Tibial nerve (tissue), 4 donors: ENCODE results near the gene ARMC12. TPM values are rescaled to one million over a fixed set of nuclear protein-coding genes. Genes with fewer than 3 reads are reported as not detected.

Experiments
- DNase-seq, 2 donors: peaks; one replicate each; pipeline ENCODE4 v3.0.0-alpha.2; 2019; ENCODE audit warnings: low spot score in 2 of 2
- H3K27ac ChIP-seq, 4 donors: fragments of 200-600 bp; sonication (generic) in 3 of 4; one replicate each; pipeline ENCODE4 v1.5.1; 2017 to 2019; ENCODE audit warnings: mild to moderate bottlenecking in 1 of 4
- H3K27me3 ChIP-seq, 2 donors: fragments of 200-600 bp; sonication (generic) in 1 of 2; one replicate each; pipeline versions ENCODE4 v1.5.1 to v1.6.0; 2017 to 2019
- H3K36me3 ChIP-seq, 3 donors: fragments of 200-600 bp; sonication (generic); one replicate each; pipeline ENCODE4 v1.5.1; 2018 to 2019
- H3K4me1 ChIP-seq, 4 donors: fragments of 200-600 bp; sonication (generic) in 3 of 4; one replicate each; pipeline ENCODE4 v1.5.1; 2017 to 2019
- H3K4me3 ChIP-seq, 4 donors: fragments of 200-600 bp; sonication (generic) in 3 of 4; one replicate each; pipeline ENCODE4 v1.5.1; 2017 to 2019; ENCODE audit warnings: mild to moderate bottlenecking in 1 of 4, moderate library complexity in 1 of 4
- H3K9me3 ChIP-seq, 4 donors: fragments of 200-600 bp; sonication (generic) in 3 of 4; one replicate each; pipeline ENCODE4 v1.5.1; 2017 to 2019
- EP300 ChIP-seq, 2 donors: sonication (generic); formaldehyde crosslinking; IDR thresholded peaks; one replicate each; pipeline ENCODE4 v1.6.1; 2017; ENCODE audit warnings: antibody characterized with exemption in 2 of 2, mild to moderate bottlenecking in 1 of 2
- POLR2A ChIP-seq, 2 donors: fragments of 450-650 bp; IDR thresholded peaks; one replicate each; pipeline ENCODE4 v1.6.1; 2017; ENCODE audit warnings: antibody characterized with exemption in 2 of 2, mild to moderate bottlenecking in 2 of 2, moderate library complexity in 2 of 2
- WGBS, 2 donors: methylation state at CpG; one replicate each; pipeline ENCODE4 v1.1.5; 2018; 5-methylcytosine and 5-hydroxymethylcytosine counted together
- total RNA-seq, 4 donors: library from RNA; depleted of rRNA; stranded (reverse); fragments of >200 nt; gene quantifications; one replicate each; pipeline ENCODE4 v1.1.0, GENCODE V29; 2016
- TF ChIP-seq, protein P1 (sequence below), 5 experiments: fragments of 200-600 bp in 3 of 5; fragments of 450-650 bp in 2 of 5; sonication (generic) in 3 of 5; IDR thresholded peaks; one replicate each; pipeline ENCODE4 v1.5.1; 2016 to 2019; ENCODE audit warnings: antibody characterized with exemption in 5 of 5, mild to moderate bottlenecking in 3 of 5, moderate library complexity in 2 of 5

The ARMC12 gene
- total RNA-seq, 4 donors from 2014 or later = 2.2 to 2.9 TPM; not detected in 2

DNA sequence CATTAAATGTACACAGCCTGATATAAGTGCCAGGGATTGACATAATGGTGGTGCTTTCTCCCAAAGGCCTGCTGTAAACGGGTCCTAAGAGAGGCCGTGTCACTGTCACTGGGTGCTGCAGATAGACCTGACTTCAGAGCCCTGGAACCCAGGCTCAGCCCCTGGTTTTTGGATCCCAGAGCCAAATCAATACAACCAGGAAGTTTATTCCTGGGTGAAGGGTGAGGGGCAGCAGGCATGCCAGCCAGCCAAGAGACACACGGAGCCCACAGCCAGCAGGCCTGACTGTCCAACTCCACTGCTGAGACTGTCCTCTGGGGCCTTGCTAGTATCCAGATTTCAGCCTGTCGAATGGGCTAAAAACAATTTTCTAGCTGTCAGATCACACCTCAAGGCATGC is 12.8 kb upstream of the ARMC12 start:
- no peak for DNase-seq
- H3K4me1 ChIP-seq = peaks cover 5 to 97% (median 88%) of the 10 kb centered on the region in 4 donors
- H3K36me3 ChIP-seq = no peaks in the 10 kb centered on the region
- H3K4me3 ChIP-seq = no peak overlapping the region
- no peaks in the 10 kb centered on the region for H3K9me3 ChIP-seq
- no peaks in the 10 kb centered on the region for H3K27me3 ChIP-seq
- peak overlapping the region; percentile 98 to 100 (median 100) for H3K27ac ChIP-seq
- WGBS, 2 donors = 85 to 91% methylated on average over 4 of the region's 4 CpGs
- TF ChIP-seq EP300 (IDR thresholded peaks at IDR 0.05) (no peak), POLR2A (IDR thresholded peaks at IDR 0.05) (no peak)
- TF ChIP-seq, protein P1, sequence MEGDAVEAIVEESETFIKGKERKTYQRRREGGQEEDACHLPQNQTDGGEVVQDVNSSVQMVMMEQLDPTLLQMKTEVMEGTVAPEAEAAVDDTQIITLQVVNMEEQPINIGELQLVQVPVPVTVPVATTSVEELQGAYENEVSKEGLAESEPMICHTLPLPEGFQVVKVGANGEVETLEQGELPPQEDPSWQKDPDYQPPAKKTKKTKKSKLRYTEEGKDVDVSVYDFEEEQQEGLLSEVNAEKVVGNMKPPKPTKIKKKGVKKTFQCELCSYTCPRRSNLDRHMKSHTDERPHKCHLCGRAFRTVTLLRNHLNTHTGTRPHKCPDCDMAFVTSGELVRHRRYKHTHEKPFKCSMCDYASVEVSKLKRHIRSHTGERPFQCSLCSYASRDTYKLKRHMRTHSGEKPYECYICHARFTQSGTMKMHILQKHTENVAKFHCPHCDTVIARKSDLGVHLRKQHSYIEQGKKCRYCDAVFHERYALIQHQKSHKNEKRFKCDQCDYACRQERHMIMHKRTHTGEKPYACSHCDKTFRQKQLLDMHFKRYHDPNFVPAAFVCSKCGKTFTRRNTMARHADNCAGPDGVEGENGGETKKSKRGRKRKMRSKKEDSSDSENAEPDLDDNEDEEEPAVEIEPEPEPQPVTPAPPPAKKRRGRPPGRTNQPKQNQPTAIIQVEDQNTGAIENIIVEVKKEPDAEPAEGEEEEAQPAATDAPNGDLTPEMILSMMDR (IDR thresholded peaks at IDR 0.05) = no peak

DNA sequence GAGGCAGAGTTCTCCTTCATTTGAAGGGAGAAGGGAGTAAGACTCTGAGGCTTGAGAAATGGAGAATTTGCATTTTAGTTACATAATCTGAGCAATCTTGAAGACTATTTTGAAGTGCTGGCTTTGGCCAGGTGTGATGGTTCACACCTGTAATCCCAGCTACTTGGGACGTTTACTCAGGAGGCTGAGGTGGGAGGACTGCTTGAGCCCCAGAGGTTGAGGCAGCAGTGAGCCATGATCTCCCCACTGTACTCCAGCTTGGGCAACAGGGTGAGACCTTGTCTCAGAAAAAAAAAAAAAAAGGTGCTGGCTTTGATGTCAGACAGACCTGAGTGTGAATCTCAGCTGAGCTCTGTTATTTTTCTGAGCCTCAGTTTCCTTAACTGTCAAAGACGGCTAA is 12.4 kb upstream of the ARMC12 start:
- Histone ChIP-seq H3K4me3 (no peak overlapping the region), H3K4me1 (peaks cover 8 to 97% (median 89%) of the 10 kb centered on the region in 4 donors), H3K27ac (peak overlapping the region; percentile 98 to 100 (median 100)), H3K36me3 (no peaks in the 10 kb centered on the region), H3K9me3 (no peaks in the 10 kb centered on the region), H3K27me3 (no peaks in the 10 kb centered on the region)
- 82 to 85% methylated on average over 2 of the region's 2 CpGs for WGBS, 2 donors
- TF ChIP-seq, protein P1 (IDR thresholded peaks at IDR 0.05) = no peak
- no peak for TF ChIP-seq EP300 (IDR thresholded peaks at IDR 0.05)
- no peak for TF ChIP-seq POLR2A (IDR thresholded peaks at IDR 0.05)
- DNase-seq = no peak

DNA sequence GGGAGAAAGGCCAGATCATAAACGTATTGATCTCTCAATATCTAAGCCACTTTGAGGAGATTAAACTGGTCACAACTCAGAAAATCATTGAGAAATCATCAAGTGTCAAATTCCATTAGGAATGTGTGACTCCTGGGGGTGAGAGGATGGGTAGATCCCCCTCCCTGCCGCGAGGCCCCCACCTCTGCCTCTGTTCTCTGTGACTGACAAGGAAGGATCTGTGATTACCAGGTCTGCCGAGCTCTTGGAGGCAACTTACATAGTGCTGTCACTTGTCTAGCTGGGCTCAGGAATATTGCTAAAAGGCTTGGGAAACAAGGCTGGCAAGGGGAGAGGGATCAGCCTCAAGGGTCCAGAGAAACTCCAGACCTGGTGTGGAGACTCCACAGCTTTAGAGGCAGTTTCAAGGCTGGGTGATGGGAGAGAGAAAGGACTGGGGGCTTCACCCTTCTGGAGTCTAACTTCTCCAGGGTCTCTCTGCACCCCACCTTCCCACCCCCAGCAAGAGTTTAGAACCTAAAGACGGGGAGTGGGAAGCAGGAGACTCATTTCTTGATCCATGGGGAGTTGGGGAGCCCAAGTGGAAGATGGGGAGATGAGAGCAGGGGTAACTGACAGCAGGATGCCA is 11.6 kb upstream of the ARMC12 start:
- H3K4me1 ChIP-seq = peaks cover 12 to 97% (median 89%) of the 10 kb centered on the region in 4 donors

DNA sequence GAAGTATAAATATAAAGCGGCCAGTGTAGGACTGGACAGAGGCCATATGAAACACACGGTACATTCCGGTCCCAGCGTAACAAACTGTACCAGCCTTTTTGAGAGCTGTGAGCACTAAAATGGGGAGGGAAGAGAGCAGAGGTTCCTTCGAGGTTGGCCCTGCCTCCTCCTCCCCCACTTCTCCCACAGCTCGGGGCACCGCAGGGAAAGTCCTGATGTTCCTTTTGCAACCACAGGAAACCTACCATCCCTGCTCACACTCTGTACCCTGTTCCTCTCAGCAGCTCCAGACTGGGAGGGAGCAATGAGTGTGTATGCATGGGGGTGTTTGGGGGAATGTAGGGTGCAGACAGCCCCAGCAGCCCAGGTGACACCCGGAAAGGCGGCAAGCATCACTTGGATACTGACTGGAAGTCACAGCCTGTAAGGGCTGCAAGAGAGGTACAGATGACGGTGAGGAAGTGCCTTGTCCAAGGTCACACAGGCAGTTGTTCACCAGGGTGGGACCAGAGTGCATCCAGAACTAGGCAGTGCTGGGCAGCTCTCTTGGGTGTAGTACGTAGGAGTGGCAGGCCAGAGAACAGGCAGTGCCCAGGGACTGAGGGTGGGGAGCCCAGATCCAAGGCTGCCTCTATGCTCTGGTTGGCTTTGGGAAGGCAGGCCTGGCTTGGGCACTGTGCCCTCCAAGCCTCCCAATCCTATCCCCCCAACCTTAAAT is 11.0 kb upstream of the ARMC12 start:
- WGBS, 2 donors = 45% methylated on average over 11 of the region's 11 CpGs
- H3K27ac ChIP-seq = peak overlapping the region; percentile 98 to 100 (median 100)
- peak; percentile 62 to 74 for DNase-seq
- H3K4me3 ChIP-seq = peak overlapping the region in 1 of 4 donors; percentile 56
- no peaks in the 10 kb centered on the region for H3K27me3 ChIP-seq
- TF ChIP-seq POLR2A (IDR thresholded peaks at IDR 0.05) = peak; percentile 14 to 36
- peak; percentile 90 to 97 for TF ChIP-seq EP300 (IDR thresholded peaks at IDR 0.05)
- TF ChIP-seq, protein P1 (IDR thresholded peaks at IDR 0.05) = peak in 2 of 5 experiments; percentile 41 to 45
- no peaks in the 10 kb centered on the region for H3K36me3 ChIP-seq
- H3K4me1 ChIP-seq = peaks cover 12 to 97% (median 89%) of the 10 kb centered on the region in 4 donors
- H3K9me3 ChIP-seq = no peaks in the 10 kb centered on the region

More for the DNA sequence above, 11.6 kb upstream of the ARMC12 start:
- 63 to 69% methylated on average over 5 of the region's 5 CpGs for WGBS, 2 donors
- Histone ChIP-seq H3K27me3 (no peaks in the 10 kb centered on the region), H3K4me3 (no peak overlapping the region), H3K36me3 (no peaks in the 10 kb centered on the region), H3K9me3 (no peaks in the 10 kb centered on the region), H3K27ac (peak overlapping the region; percentile 98 to 100 (median 100))
- DNase-seq = no peak
- TF ChIP-seq, protein P1 (IDR thresholded peaks at IDR 0.05) = no peak
- no peak for TF ChIP-seq POLR2A (IDR thresholded peaks at IDR 0.05)
- TF ChIP-seq EP300 (IDR thresholded peaks at IDR 0.05) = no peak
